IMR-90 (cell line): ENCODE data around the gene ARMH1. TPM values are rescaled to one million over a fixed set of nuclear protein-coding genes. Genes with fewer than 3 reads are reported as not detected.

Experiments used
- ATAC-seq: fragments of 200-7000 bp; cut with Tn5 transposase; 2 replicates; pipeline ENCODE4 v1.9.1; 2020; ENCODE audit warnings: low read depth, mild to moderate bottlenecking, moderate library complexity
- BruUV-seq: library from RNA; stranded (reverse); fragments of 400-500 nt; replicated peaks from 2 replicates; lab custom pipeline; 2021; lab: Mats Ljungman, UMichigan
- CTCF ChIA-PET: fragments of 300-600 bp; formaldehyde crosslinking; extraction: SDS; loops from one replicate; lab custom pipeline; 2021; ENCODE audit warnings: antibody characterized with exemption; lab: Yijun Ruan, JAX
- POLR2A ChIA-PET: fragments of 300-600 bp; sonication (Branson Sonifier 250); formaldehyde crosslinking; loops from one replicate; lab custom pipeline; 2022; ENCODE audit warnings: antibody characterized with exemption; ENCODE audit not compliant: unreplicated experiment; lab: Charles Lee
- DNase-seq: peaks from one replicate; pipeline ENCODE4 v3.0.0; 2013
- H2AFZ ChIP-seq: replicated peaks from 2 replicates; pipeline ENCODE3; 2013; ENCODE audit warnings: low read length, mild to moderate bottlenecking; ENCODE audit not compliant: poor library complexity
- H2AK5ac ChIP-seq: 2 replicates; pipeline ENCODE4 v1.6.1; 2013; ENCODE audit warnings: low read depth, low read length, inconsistent platforms
- H2AK9ac ChIP-seq: replicated peaks from 2 replicates; pipeline ENCODE3; 2013; ENCODE audit warnings: mild to moderate bottlenecking, low read depth, low read length, moderate library complexity; ENCODE audit not compliant: poor library complexity
- H2BK120ac ChIP-seq: 2 replicates; pipeline ENCODE4 v1.6.1; 2013; ENCODE audit warnings: low read depth, low read length, inconsistent platforms
- H2BK15ac ChIP-seq: 3 replicates; pipeline ENCODE4 v1.6.1; 2013; ENCODE audit warnings: low read depth, low read length, inconsistent platforms
- H2BK20ac ChIP-seq: 2 replicates; pipeline ENCODE4 v1.6.1; 2013; ENCODE audit warnings: low read depth, mild to moderate bottlenecking, inconsistent platforms, low read length, moderate library complexity
- H2BK5ac ChIP-seq: 2 replicates; pipeline ENCODE4 v1.6.1; 2013; ENCODE audit warnings: mild to moderate bottlenecking, low read depth, low read length, inconsistent platforms; ENCODE audit not compliant: poor library complexity, severe bottlenecking
- H3K14ac ChIP-seq: replicated peaks from 2 replicates; pipeline ENCODE4 v1.6.1; 2013; ENCODE audit warnings: low read depth, low read length, inconsistent platforms
- H3K18ac ChIP-seq: 2 replicates; pipeline ENCODE4 v1.6.1; 2013; ENCODE audit warnings: low read depth, low read length, control low read depth
- H3K23ac ChIP-seq: 2 replicates; pipeline ENCODE4 v1.6.1; 2013; ENCODE audit warnings: low read depth, low read length, inconsistent platforms
- H3K27ac ChIP-seq: 2 replicates; pipeline ENCODE4 v1.5.1; 2013; ENCODE audit warnings: mild to moderate bottlenecking, control low read depth, low read length; ENCODE audit not compliant: insufficient read depth
- H3K27me3 ChIP-seq: 2 replicates; pipeline ENCODE4 v1.6.1; 2013; ENCODE audit warnings: low read length; ENCODE audit not compliant: control insufficient read depth, insufficient read depth
- H3K36me3 ChIP-seq: 2 replicates; pipeline ENCODE4 v1.6.1; 2013; ENCODE audit warnings: low read length, mixed read lengths; ENCODE audit not compliant: control insufficient read depth, insufficient read depth
- H3K4ac ChIP-seq: 2 replicates; pipeline ENCODE4 v1.6.1; 2013; ENCODE audit warnings: low read depth, low read length, inconsistent platforms
- H3K4me1 ChIP-seq: 2 replicates; pipeline ENCODE4 v1.6.1; 2013; ENCODE audit warnings: low read length, mixed read lengths; ENCODE audit not compliant: control insufficient read depth, insufficient read depth
- H3K4me2 ChIP-seq: 2 replicates; pipeline ENCODE4 v1.6.1; 2013; ENCODE audit warnings: low read depth, mild to moderate bottlenecking, control low read depth, low read length, moderate library complexity
- H3K4me3 ChIP-seq: 2 replicates; pipeline ENCODE4 v1.5.1; 2013; ENCODE audit warnings: low read depth, mild to moderate bottlenecking, control low read depth, low read length, moderate library complexity; ENCODE audit not compliant: insufficient read depth
- H3K56ac ChIP-seq: 2 replicates; pipeline ENCODE4 v1.6.1; 2013; ENCODE audit warnings: low read length, inconsistent platforms; ENCODE audit not compliant: insufficient read depth; ENCODE audit errors: extremely low read depth
- H3K79me1 ChIP-seq, 2 experiments: 2 replicates each; pipeline ENCODE4 v1.6.1; 2013; ENCODE audit warnings: low read length in 2 of 2, inconsistent platforms in 1 of 2, low read depth in 1 of 2
- H3K9ac ChIP-seq: 2 replicates; pipeline ENCODE4 v1.6.1; 2013; ENCODE audit warnings: low read depth, low read length, control low read depth
- H3K9me1 ChIP-seq: 2 replicates; pipeline ENCODE4 v1.6.1; 2013; ENCODE audit warnings: low read length, inconsistent platforms; ENCODE audit not compliant: insufficient read depth
- H3K9me3 ChIP-seq: 2 replicates; pipeline ENCODE4 v1.6.1; 2013; ENCODE audit warnings: low read length; ENCODE audit not compliant: control insufficient read depth, insufficient read depth
- H4K20me1 ChIP-seq: 2 replicates; pipeline ENCODE4 v1.6.1; 2013; ENCODE audit warnings: low read length, inconsistent platforms; ENCODE audit not compliant: insufficient read depth
- H4K5ac ChIP-seq: 2 replicates; pipeline ENCODE4 v1.6.1; 2013; ENCODE audit warnings: mild to moderate bottlenecking, low read depth, low read length, control low read depth
- H4K8ac ChIP-seq, 2 experiments: 2 replicates each; pipeline ENCODE4 v1.6.1; 2013; ENCODE audit warnings: low read depth in 2 of 2, low read length in 2 of 2, control low read depth in 1 of 2, inconsistent platforms in 1 of 2
- H4K91ac ChIP-seq: 2 replicates; pipeline ENCODE4 v1.6.1; 2013; ENCODE audit warnings: low read depth, low read length, inconsistent platforms; ENCODE audit not compliant: insufficient read depth
- BHLHE40 ChIP-seq: fragments of 150-350 bp; IDR thresholded peaks from 2 replicates; pipeline ENCODE4 v1.6.1; 2016; ENCODE audit warnings: mild to moderate bottlenecking, low read depth, low read length
- CTCF ChIP-seq: conservative IDR thresholded peaks from 2 replicates; pipeline ENCODE4 v1.5.1; 2012; ENCODE audit warnings: mild to moderate bottlenecking, low read depth, low read length, improper control_type of control experiment
- ELK1 ChIP-seq: fragments of 150-350 bp; IDR thresholded peaks from 2 replicates; pipeline ENCODE4 v1.6.1; 2016; ENCODE audit warnings: low read depth, mild to moderate bottlenecking, low read length, moderate library complexity, borderline replicate concordance
- MAFK ChIP-seq: IDR thresholded peaks from 2 replicates; pipeline ENCODE4 v1.6.1; 2012; ENCODE audit warnings: low read depth, low read length, improper control_type of control experiment
- MAZ ChIP-seq: IDR thresholded peaks from 2 replicates; pipeline ENCODE4 v1.6.1; 2012; ENCODE audit warnings: low read depth, mild to moderate bottlenecking, low read length, improper control_type of control experiment, moderate library complexity, borderline replicate concordance
- NFE2L2 ChIP-seq: fragments of 150-350 bp; IDR thresholded peaks from 2 replicates; pipeline ENCODE4 v1.6.1; 2016; ENCODE audit warnings: low read depth, mild to moderate bottlenecking, low read length
- POLR2A ChIP-seq: IDR thresholded peaks from 2 replicates; pipeline ENCODE4 v1.6.1; 2012; ENCODE audit warnings: mild to moderate bottlenecking, low read depth, low read length
- RAD21 ChIP-seq: IDR thresholded peaks from 2 replicates; pipeline ENCODE4 v1.6.1; 2012; ENCODE audit warnings: low read length, improper control_type of control experiment
- RCOR1 ChIP-seq: IDR thresholded peaks from 2 replicates; pipeline ENCODE4 v1.6.1; 2012; ENCODE audit warnings: mild to moderate bottlenecking, low read length, improper control_type of control experiment; ENCODE audit not compliant: insufficient replicate concordance
- RFX5 ChIP-seq: IDR thresholded peaks from 2 replicates; pipeline ENCODE4 v1.8.0; 2012; ENCODE audit warnings: low read depth, mild to moderate bottlenecking, low read length, moderate library complexity
- SMC3 ChIP-seq: fragments of 150-350 bp; IDR thresholded peaks from 2 replicates; pipeline ENCODE4 v1.6.1; 2016; ENCODE audit warnings: low read depth, mild to moderate bottlenecking, antibody characterized with exemption, low read length, moderate library complexity
- USF2 ChIP-seq: fragments of 150-350 bp; IDR thresholded peaks from 2 replicates; pipeline ENCODE4 v1.6.1; 2017; ENCODE audit warnings: mild to moderate bottlenecking, antibody characterized with exemption, low read length, low read depth
- WGBS, 2 experiments: methylation state at CpG; one replicate each; pipeline versions ENCODE4 v1.1.5 to v1.1.7; 2013; ENCODE audit warnings: missing lambda C conversion rate in 2 of 2; ENCODE audit not compliant: insufficient read length in 1 of 2; ENCODE audit errors: extremely low coverage in 2 of 2; 5-methylcytosine and 5-hydroxymethylcytosine counted together
- dilution Hi-C: fragments of 300-500 bp; cut with HindIII; formaldehyde crosslinking; loops from one replicate; pipeline ENCODE4 v1.14.3; 2018; ENCODE audit warnings: low sequenced_read_pairs; ENCODE audit not compliant: unreplicated experiment
- in situ Hi-C: fragments of 300-500 bp; cut with MboI; formaldehyde crosslinking; loops from 3 replicates; pipeline ENCODE4 v1.14.3; 2019; ENCODE audit warnings: low sequenced_read_pairs, inconsistent platforms, mixed read lengths
- intact Hi-C: fragments of 100-400 bp; cut with micrococcal nuclease; formaldehyde crosslinking; loops from 2 replicates; pipeline ENCODE4 v1.10.0; 2022
- polyA plus RNA-seq, 3 experiments: library from polyadenylated mRNA; depleted of rRNA; stranded (reverse); fragments of >200 nt; gene quantifications; 2 replicates each; pipeline ENCODE4 v1.2.3, GENCODE V29; 2012; ENCODE audit warnings: low replicate concordance in 1 of 3
- total RNA-seq: library from RNA; depleted of rRNA; stranded (reverse); fragments of >200 nt; gene quantifications from 2 replicates; pipeline ENCODE4 v1.2.3, GENCODE V29; 2012

ARMH1 gene
- total and polyA plus RNA-seq, 2 of the 4 experiments (the other 2 are of a cell fraction), result 0.36 to 0.72 TPM

- DNase-seq, result no peak
- CTCF ChIA-PET, result no interaction called here
- peaks cover 5% of the 10 kb centered on the region for H3K4me1 ChIP-seq
These were observed 42.6 kb downstream of the ARMH1 start for GRCh38 chr1:44717156-44717555.

More at GRCh38 chr1:44717156-44717555, 42.6 kb downstream of the ARMH1 start:
- no peak overlapping the region for H2AK9ac ChIP-seq
- H4K5ac ChIP-seq, result no peak overlapping the region
- H2AFZ ChIP-seq, result no peak overlapping the region
- no peaks in the 10 kb centered on the region for H3K36me3 ChIP-seq
- H2AK5ac ChIP-seq, result no peak overlapping the region
- H3K9ac ChIP-seq, result no peak overlapping the region
- no peak overlapping the region for H3K4me3 ChIP-seq
- intact Hi-C loops (loop anchor here (5.0 kb wide), 1 partner anchor 585 kb away; no protein-coding TSS in a partner anchor), dilution Hi-C loops (no loop called here), in situ Hi-C loops (no loop called here)
- H4K91ac ChIP-seq, result no peak overlapping the region
- BruUV-seq, result no TSS peak
- TF ChIP-seq MAZ, result no peak
- TF ChIP-seq POLR2A, result no peak
- TF ChIP-seq CTCF, result no peak
- TF ChIP-seq RAD21, result no peak
- TF ChIP-seq MAFK, result no peak
- TF ChIP-seq RCOR1, result no peak
- TF ChIP-seq SMC3, result no peak
- TF ChIP-seq RFX5, result no peak
- no peak for TF ChIP-seq BHLHE40
- TF ChIP-seq ELK1, result no peak
- no peak for TF ChIP-seq NFE2L2
- TF ChIP-seq USF2, result no peak
- H2BK5ac ChIP-seq, result no peak overlapping the region
- no peak overlapping the region for H3K56ac ChIP-seq
- peaks cover 2% of the 10 kb centered on the region; the same call in 1 of the 2 replicates for H3K9me1 ChIP-seq
- no peaks in the 10 kb centered on the region for H3K9me3 ChIP-seq
- H3K79me1 ChIP-seq, result no peaks in the 10 kb centered on the region; a peak in 1 of 4 replicates
- no peak overlapping the region for H3K4ac ChIP-seq
- no peaks in the 10 kb centered on the region for H4K20me1 ChIP-seq
- no peak overlapping the region for H4K8ac ChIP-seq
- H3K27me3 ChIP-seq, result peaks cover 2% of the 10 kb centered on the region; the same call in 1 of the 2 replicates
- H2BK15ac ChIP-seq, result no peak overlapping the region
- H3K14ac ChIP-seq, result no peak overlapping the region
- H3K18ac ChIP-seq, result no peak overlapping the region
- H3K27ac ChIP-seq, result no peak overlapping the region
- H2BK20ac ChIP-seq, result no peak overlapping the region
- WGBS, 2 experiments, result no CpG with 5 or more reads among the region's 4 CpGs
- H3K23ac ChIP-seq, result no peak overlapping the region
- ATAC-seq, result no peak
- POLR2A ChIA-PET, result interaction anchor here (0.6 kb wide), 1 partner anchor 14 kb away, joined by 3 read pairs; no protein-coding TSS in a partner anchor
- peak overlapping the region; percentile 21; the same call in 1 of the 2 replicates for H3K4me2 ChIP-seq
- no peak overlapping the region for H2BK120ac ChIP-seq
